Measurements from ENCODE around the gene GAB3.

Gene GAB3

GRCh38 chrX:154791467-154791866 lies 40.6 kb upstream of the GAB3 start:
- no peak overlapping the region for H3K4me3 ChIP-seq (ENCODE audit: low read depth, low read length)
- no peak for TF ChIP-seq CTCF (IDR thresholded peaks at IDR 0.05; ENCODE audit: borderline replicate concordance, insufficient read depth, low read depth, low read length)

GRCh38 chrX:154785716-154786115 lies 34.8 kb upstream of the GAB3 start:
- no peak for TF ChIP-seq CTCF (IDR thresholded peaks at IDR 0.05; ENCODE audit: borderline replicate concordance, insufficient read depth, low read depth, low read length)
- H3K4me3 ChIP-seq (ENCODE audit: low read depth, low read length): no peak overlapping the region

- TF ChIP-seq CTCF (IDR thresholded peaks at IDR 0.05; ENCODE audit: borderline replicate concordance, insufficient read depth, low read depth, low read length): no peak
- no peak overlapping the region for H3K4me3 ChIP-seq (ENCODE audit: low read depth, low read length)
Measured at GRCh38 chrX:154784149-154784995, 33.5 kb upstream of the GAB3 start.

- H3K4me3 ChIP-seq (ENCODE audit: low read depth, low read length): no peak overlapping the region
- no peak for TF ChIP-seq CTCF (IDR thresholded peaks at IDR 0.05; ENCODE audit: borderline replicate concordance, insufficient read depth, low read depth, low read length)
Measured at GRCh38 chrX:154780968-154781367, 30.1 kb upstream of the GAB3 start.

- H3K4me3 ChIP-seq (ENCODE audit: low read depth, low read length): no peak overlapping the region
- no peak for TF ChIP-seq CTCF (IDR thresholded peaks at IDR 0.05; ENCODE audit: borderline replicate concordance, insufficient read depth, low read depth, low read length)
Measured at GRCh38 chrX:154779261-154779660, 28.4 kb upstream of the GAB3 start.

- no peak overlapping the region for H3K4me3 ChIP-seq (ENCODE audit: low read depth, low read length)
- no peak for TF ChIP-seq CTCF (IDR thresholded peaks at IDR 0.05; ENCODE audit: borderline replicate concordance, insufficient read depth, low read depth, low read length)
Measured at GRCh38 chrX:154776753-154777152, 25.9 kb upstream of the GAB3 start.
